A549 (cell line): ENCODE measurements around the gene C8B.

Experiments used
- CTCF ChIP-seq: fragments of >200 bp; sonication (Bioruptor Twin); formaldehyde crosslinking; IDR thresholded peaks from 3 replicates; pipeline ENCODE4 v1.5.1; 2016
- EP300 ChIP-seq, 2 experiments: fragments of >200 bp; sonication (Bioruptor Twin); formaldehyde crosslinking; IDR thresholded peaks; 2 replicates in 1 of 2; 3 replicates in 1 of 2; pipeline ENCODE4 v1.6.1; 2016 to 2017
- HMGXB4 ChIP-seq: fragments of 250-450 bp; sonication (Bioruptor Pico); IDR thresholded peaks from 2 replicates; pipeline ENCODE4 v1.5.0; 2021; ENCODE audit warnings: mild to moderate bottlenecking, moderate library complexity, borderline replicate concordance
- JUNB ChIP-seq: fragments of >200 bp; sonication (Bioruptor Twin); formaldehyde crosslinking; IDR thresholded peaks from 2 replicates; pipeline ENCODE4 v1.6.1; 2016
- RFX5 ChIP-seq: fragments of 450-650 bp; IDR thresholded peaks from 2 replicates; pipeline ENCODE4 v1.7.1; 2014; ENCODE audit warnings: antibody characterized with exemption, mild to moderate bottlenecking, moderate library complexity

- no peak for TF ChIP-seq JUNB
- TF ChIP-seq CTCF: no peak
- no peak for TF ChIP-seq HMGXB4 (CRISPR knock-in tag)
- no peak for TF ChIP-seq RFX5
- no peak for TF ChIP-seq EP300 (IDR thresholded peaks at IDR 0.05)
These were observed 57.1 kb downstream of the C8B start for GRCh38 chr1:56908619-56909221.
